PC-9 (cell line): ENCODE results near the gene KCNH8. TPM values are rescaled to one million over a fixed set of nuclear protein-coding genes. Genes with fewer than 3 reads are reported as not detected.

Experiments used
- BruUV-seq: library from RNA; stranded (reverse); fragments of 400-500 nt; replicated peaks from 2 replicates; lab custom pipeline; 2021; lab: Mats Ljungman, UMichigan
- CTCF ChIA-PET: fragments of 300-600 bp; sonication (Branson Sonifier 250); formaldehyde crosslinking; loops from one replicate; lab custom pipeline; 2022; ENCODE audit warnings: antibody characterized with exemption; lab: Charles Lee
- POLR2A ChIA-PET: fragments of 300-600 bp; sonication (Branson Sonifier 250); formaldehyde crosslinking; loops from one replicate; lab custom pipeline; 2022; ENCODE audit warnings: antibody characterized with exemption; ENCODE audit not compliant: unreplicated experiment; lab: Charles Lee
- DNase-seq, 2 experiments: peaks; one replicate each; pipeline versions ENCODE4 v3.0.0 to v3.0.0-alpha.2; 2015 to 2022; ENCODE audit warnings: mixed read lengths in 1 of 2
- H2AFZ ChIP-seq: fragments of 200-600 bp; sonication (generic); 2 replicates; pipeline ENCODE4 v1.8.1; 2017; ENCODE audit warnings: antibody characterized with exemption
- H3F3A ChIP-seq: fragments of 200-600 bp; sonication (generic); 2 replicates; pipeline ENCODE4 v1.8.1; 2017; ENCODE audit warnings: antibody characterized with exemption, mild to moderate bottlenecking, low read depth; ENCODE audit not compliant: insufficient read depth
- H3K27ac ChIP-seq: fragments of 200-600 bp; sonication (generic); 2 replicates; pipeline ENCODE4 v1.6.1; 2016; ENCODE audit warnings: mixed run types
- H3K27me3 ChIP-seq: fragments of 200-600 bp; sonication (generic); 2 replicates; pipeline ENCODE4 v1.6.1; 2016; ENCODE audit warnings: low read depth, mixed run types; ENCODE audit not compliant: insufficient read depth
- H3K36me3 ChIP-seq: fragments of 200-600 bp; sonication (generic); 2 replicates; pipeline ENCODE4 v1.6.1; 2016; ENCODE audit warnings: low read depth, mixed run types
- H3K4me1 ChIP-seq: fragments of 200-600 bp; sonication (generic); replicated peaks from 2 replicates; pipeline ENCODE4 v1.6.1; 2016; ENCODE audit warnings: mixed run types; ENCODE audit not compliant: insufficient read depth
- H3K4me2 ChIP-seq: fragments of 200-600 bp; sonication (generic); 2 replicates; pipeline ENCODE4 v1.6.1; 2017; ENCODE audit warnings: mixed run types
- H3K4me3 ChIP-seq: fragments of 200-600 bp; sonication (generic); 2 replicates; pipeline ENCODE4 v1.6.1; 2016; ENCODE audit warnings: mixed run types
- H3K79me2 ChIP-seq: fragments of 200-600 bp; sonication (generic); 2 replicates; pipeline ENCODE4 v1.6.1; 2017; ENCODE audit warnings: low read depth, mixed run types
- H3K9me2 ChIP-seq: fragments of 200-600 bp; sonication (generic); 2 replicates; pipeline ENCODE4 v1.8.1; 2017; ENCODE audit warnings: mild to moderate bottlenecking; ENCODE audit not compliant: insufficient read depth
- H3K9me3 ChIP-seq: fragments of 200-600 bp; sonication (generic); 2 replicates; pipeline ENCODE4 v1.8.1; 2016; ENCODE audit warnings: low read depth; ENCODE audit not compliant: insufficient read depth
- H4K20me1 ChIP-seq: fragments of 200-600 bp; sonication (generic); 2 replicates; pipeline ENCODE4 v1.8.1; 2017; ENCODE audit not compliant: insufficient read depth
- CTCF ChIP-seq: fragments of 200-600 bp; sonication (generic); conservative IDR thresholded peaks from 2 replicates; pipeline ENCODE4 v1.6.1; 2017; ENCODE audit warnings: mixed run types, antibody characterized with exemption, mild to moderate bottlenecking, moderate library complexity
- EZH2 ChIP-seq: fragments of 200-600 bp; sonication (generic); IDR thresholded peaks from 2 replicates; pipeline ENCODE4 v1.8.0; 2017; ENCODE audit warnings: antibody characterized with exemption, low read depth
- intact Hi-C: fragments of 100-400 bp; cut with micrococcal nuclease; formaldehyde crosslinking; loops from one replicate; pipeline ENCODE4 v1.10.0; 2022; ENCODE audit not compliant: unreplicated experiment
- total RNA-seq: library from RNA; stranded (reverse); gene quantifications from 2 replicates; pipeline ENCODE4 v1.2.3, GENCODE V29; 2021

KCNH8 gene
- total RNA-seq, 1 experiment from 2014 or later, result 0.63 TPM

- ChIA-PET CTCF (no interaction called here), POLR2A (no interaction called here)
- Histone ChIP-seq H3K9me2 (peaks cover 4% of the 10 kb centered on the region; the same call in 1 of the 2 replicates), H3K36me3 (no peaks in the 10 kb centered on the region), H4K20me1 (no peaks in the 10 kb centered on the region), H3F3A (no peaks in the 10 kb centered on the region), H2AFZ (no peak overlapping the region), H3K27me3 (no peaks in the 10 kb centered on the region), H3K4me3 (no peak overlapping the region), H3K4me2 (no peak overlapping the region), H3K4me1 (no peaks in the 10 kb centered on the region), H3K9me3 (no peaks in the 10 kb centered on the region), H3K79me2 (no peaks in the 10 kb centered on the region), H3K27ac (no peak overlapping the region)
- TF ChIP-seq EZH2 (no peak), CTCF (no peak)
- no TSS peak for BruUV-seq
- intact Hi-C loops, result no loop called here
- DNase-seq, result no peak
Observed at GRCh38 chr3:19446687-19447086, 298.4 kb downstream of the KCNH8 start.

DNA sequence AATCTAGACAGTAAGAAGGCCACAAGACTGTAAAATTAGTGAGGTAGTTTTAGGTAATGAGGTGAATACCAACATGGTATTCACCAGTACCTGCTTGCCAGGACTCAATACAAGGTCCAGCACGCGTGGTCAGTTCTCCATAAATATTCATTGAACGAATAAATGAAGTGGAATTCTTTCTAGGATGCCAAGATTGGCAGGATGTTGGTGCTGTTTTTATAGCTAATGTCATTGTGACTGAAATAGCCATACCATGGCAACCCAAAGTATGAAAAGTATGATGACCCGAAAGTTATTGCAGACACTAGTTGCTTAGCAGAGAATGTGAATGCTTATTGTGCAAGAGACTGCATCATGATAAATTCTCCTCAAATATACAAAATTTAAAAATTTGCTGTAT is 307.2 kb downstream of the KCNH8 start:
- Histone ChIP-seq H2AFZ (no peak overlapping the region), H4K20me1 (no peaks in the 10 kb centered on the region), H3K4me1 (no peaks in the 10 kb centered on the region), H3K4me3 (no peak overlapping the region), H3K79me2 (no peaks in the 10 kb centered on the region), H3K27me3 (no peaks in the 10 kb centered on the region), H3K4me2 (no peak overlapping the region), H3K36me3 (no peaks in the 10 kb centered on the region), H3K9me2 (no peaks in the 10 kb centered on the region), H3K9me3 (no peaks in the 10 kb centered on the region), H3F3A (no peaks in the 10 kb centered on the region), H3K27ac (no peak overlapping the region)
- no peak for TF ChIP-seq CTCF
- TF ChIP-seq EZH2, result no peak
- ChIA-PET CTCF (no interaction called here), POLR2A (no interaction called here)
- intact Hi-C loops, result no loop called here
- DNase-seq, result no peak
- BruUV-seq, result no TSS peak

- intact Hi-C loops, result no loop called here
- Histone ChIP-seq H3K27me3 (no peaks in the 10 kb centered on the region), H3K4me2 (no peak overlapping the region), H4K20me1 (no peaks in the 10 kb centered on the region), H3K4me3 (no peak overlapping the region), H2AFZ (no peak overlapping the region), H3K27ac (no peak overlapping the region), H3K9me3 (no peaks in the 10 kb centered on the region), H3F3A (no peaks in the 10 kb centered on the region), H3K4me1 (no peaks in the 10 kb centered on the region), H3K79me2 (no peaks in the 10 kb centered on the region), H3K9me2 (no peaks in the 10 kb centered on the region), H3K36me3 (no peaks in the 10 kb centered on the region)
- DNase-seq, result no peak
- POLR2A ChIA-PET, result no interaction called here
- TF ChIP-seq CTCF, result no peak
- no peak for TF ChIP-seq EZH2
- no TSS peak for BruUV-seq
- CTCF ChIA-PET, result no interaction called here
Observed at GRCh38 chr3:19456738-19457137, 308.4 kb downstream of the KCNH8 start.
